ENCODE measurements around the gene CNOT4. TPM values are rescaled to one million over a fixed set of nuclear protein-coding genes. Genes with fewer than 3 reads are reported as not detected.

The CNOT4 gene
- total RNA-seq, 1 experiment from 2014 or later, result 26.0 TPM

DNA sequence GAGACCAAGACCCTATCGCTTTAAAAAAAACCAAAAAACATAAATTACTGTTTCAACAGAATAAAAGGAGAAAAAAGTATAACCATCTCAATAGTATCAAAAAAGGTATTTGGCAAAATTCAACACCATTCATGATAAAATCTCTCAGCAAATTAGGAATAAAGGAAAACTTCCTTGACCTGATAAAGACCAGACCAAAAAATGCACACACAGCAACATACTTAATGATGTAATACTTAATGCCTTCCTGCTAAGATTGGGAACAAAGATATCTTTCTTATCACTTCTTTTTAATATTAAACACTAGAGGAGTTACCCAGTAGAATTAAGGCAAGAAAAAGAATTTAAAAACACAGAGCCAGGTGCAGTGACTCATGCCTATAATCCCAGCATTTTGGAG lies 79.3 kb downstream of the CNOT4 start:
- intact Hi-C loops (cut with micrococcal nuclease; ENCODE audit: unreplicated experiment), result no loop called here

GRCh38 chr7:135428879-135429278 lies 81.0 kb downstream of the CNOT4 start:
- H3K9me3 Mint-ChIP-seq (ENCODE audit: low read depth, unreplicated experiment), result no peaks in the 10 kb centered on the region
- H3K4me1 Mint-ChIP-seq (ENCODE audit: low read depth, unreplicated experiment), result peaks cover 25% of the 10 kb centered on the region
- CTCF ChIA-PET, result no interaction called here
- intact Hi-C loops (cut with micrococcal nuclease; ENCODE audit: unreplicated experiment), result loop anchor here (5.0 kb wide), 1 partner anchor 58 kb away; no protein-coding TSS in a partner anchor
- no peak overlapping the region for H3K27ac Mint-ChIP-seq (ENCODE audit: unreplicated experiment)
- H3K36me3 Mint-ChIP-seq (ENCODE audit: insufficient read depth, unreplicated experiment), result peaks cover 4% of the 10 kb centered on the region
- H3K4me3 Mint-ChIP-seq (ENCODE audit: low read depth, unreplicated experiment), result no peak overlapping the region
- no peak for DNase-seq
- BruUV-seq (replicated peaks), result no TSS peak
- H3K27me3 Mint-ChIP-seq (ENCODE audit: unreplicated experiment), result no peaks in the 10 kb centered on the region
- TF ChIP-seq, protein P1, sequence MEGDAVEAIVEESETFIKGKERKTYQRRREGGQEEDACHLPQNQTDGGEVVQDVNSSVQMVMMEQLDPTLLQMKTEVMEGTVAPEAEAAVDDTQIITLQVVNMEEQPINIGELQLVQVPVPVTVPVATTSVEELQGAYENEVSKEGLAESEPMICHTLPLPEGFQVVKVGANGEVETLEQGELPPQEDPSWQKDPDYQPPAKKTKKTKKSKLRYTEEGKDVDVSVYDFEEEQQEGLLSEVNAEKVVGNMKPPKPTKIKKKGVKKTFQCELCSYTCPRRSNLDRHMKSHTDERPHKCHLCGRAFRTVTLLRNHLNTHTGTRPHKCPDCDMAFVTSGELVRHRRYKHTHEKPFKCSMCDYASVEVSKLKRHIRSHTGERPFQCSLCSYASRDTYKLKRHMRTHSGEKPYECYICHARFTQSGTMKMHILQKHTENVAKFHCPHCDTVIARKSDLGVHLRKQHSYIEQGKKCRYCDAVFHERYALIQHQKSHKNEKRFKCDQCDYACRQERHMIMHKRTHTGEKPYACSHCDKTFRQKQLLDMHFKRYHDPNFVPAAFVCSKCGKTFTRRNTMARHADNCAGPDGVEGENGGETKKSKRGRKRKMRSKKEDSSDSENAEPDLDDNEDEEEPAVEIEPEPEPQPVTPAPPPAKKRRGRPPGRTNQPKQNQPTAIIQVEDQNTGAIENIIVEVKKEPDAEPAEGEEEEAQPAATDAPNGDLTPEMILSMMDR (IDR thresholded peaks at IDR 0.05; ENCODE audit: unreplicated experiment), result no peak

More for the DNA sequence above, 79.3 kb downstream of the CNOT4 start:
- TF ChIP-seq, protein P1 (IDR thresholded peaks at IDR 0.05; ENCODE audit: unreplicated experiment), result no peak
- CTCF ChIA-PET, result interaction anchor here (0.5 kb wide), 1 partner anchor 1310 kb away, joined by 6 read pairs; no protein-coding TSS in a partner anchor
- DNase-seq, result no peak
- Mint-ChIP-seq H3K4me3 (ENCODE audit: low read depth, unreplicated experiment) (no peak overlapping the region), H3K4me1 (ENCODE audit: low read depth, unreplicated experiment) (peaks cover 25% of the 10 kb centered on the region), H3K9me3 (ENCODE audit: low read depth, unreplicated experiment) (no peaks in the 10 kb centered on the region), H3K27ac (ENCODE audit: unreplicated experiment) (no peak overlapping the region), H3K27me3 (ENCODE audit: unreplicated experiment) (no peaks in the 10 kb centered on the region), H3K36me3 (ENCODE audit: insufficient read depth, unreplicated experiment) (peaks cover 4% of the 10 kb centered on the region)
- no TSS peak for BruUV-seq (replicated peaks)

- intact Hi-C loops (cut with micrococcal nuclease; ENCODE audit: unreplicated experiment), result loop anchor here (5.0 kb wide), 1 partner anchor 59 kb away; no protein-coding TSS in a partner anchor
- Mint-ChIP-seq H3K4me3 (ENCODE audit: low read depth, unreplicated experiment) (no peak overlapping the region), H3K27me3 (ENCODE audit: unreplicated experiment) (no peaks in the 10 kb centered on the region), H3K9me3 (ENCODE audit: low read depth, unreplicated experiment) (no peaks in the 10 kb centered on the region), H3K4me1 (ENCODE audit: low read depth, unreplicated experiment) (peaks cover 25% of the 10 kb centered on the region), H3K27ac (ENCODE audit: unreplicated experiment) (no peak overlapping the region), H3K36me3 (ENCODE audit: insufficient read depth, unreplicated experiment) (peaks cover 4% of the 10 kb centered on the region)
- no peak for DNase-seq
- TF ChIP-seq, protein P1 (IDR thresholded peaks at IDR 0.05; ENCODE audit: unreplicated experiment), result no peak
- no TSS peak for BruUV-seq (replicated peaks)
- CTCF ChIA-PET, result no interaction called here
Observed at GRCh38 chr7:135428011-135428410, 81.9 kb downstream of the CNOT4 start.

GRCh38 chr7:135427166-135427565 lies 82.7 kb downstream of the CNOT4 start:
- Mint-ChIP-seq H3K27me3 (ENCODE audit: unreplicated experiment) (no peaks in the 10 kb centered on the region), H3K4me1 (ENCODE audit: low read depth, unreplicated experiment) (peaks cover 25% of the 10 kb centered on the region), H3K4me3 (ENCODE audit: low read depth, unreplicated experiment) (no peak overlapping the region), H3K9me3 (ENCODE audit: low read depth, unreplicated experiment) (no peaks in the 10 kb centered on the region), H3K36me3 (ENCODE audit: insufficient read depth, unreplicated experiment) (peaks cover 4% of the 10 kb centered on the region), H3K27ac (ENCODE audit: unreplicated experiment) (no peak overlapping the region)
- no TSS peak for BruUV-seq (replicated peaks)
- CTCF ChIA-PET, result no interaction called here
- intact Hi-C loops (cut with micrococcal nuclease; ENCODE audit: unreplicated experiment), result loop anchor here (5.0 kb wide), 1 partner anchor 60 kb away; no protein-coding TSS in a partner anchor
- no peak for DNase-seq
- TF ChIP-seq, protein P1 (IDR thresholded peaks at IDR 0.05; ENCODE audit: unreplicated experiment), result no peak

Data from Calu3 (cell line).